Astrocyte (in vitro differentiated cells and primary cell): ENCODE data around the gene CD9.
A peak's percentile ranks its signal among the peaks of the same experiment; 100 is the strongest.

ENCODE experiments used
- EZH2 ChIP-seq: IDR thresholded peaks from 2 replicates; pipeline ENCODE4 v1.6.1; 2012; ENCODE audit warnings: mild to moderate bottlenecking, low read length, inconsistent platforms; ENCODE audit not compliant: insufficient read depth
- TF ChIP-seq, protein P1 (sequence below): IDR thresholded peaks from 2 replicates; pipeline ENCODE4 v1.5.1; 2011; ENCODE audit warnings: low read depth, mild to moderate bottlenecking, inconsistent platforms, low read length, moderate library complexity; ENCODE audit not compliant: insufficient read depth

DNA sequence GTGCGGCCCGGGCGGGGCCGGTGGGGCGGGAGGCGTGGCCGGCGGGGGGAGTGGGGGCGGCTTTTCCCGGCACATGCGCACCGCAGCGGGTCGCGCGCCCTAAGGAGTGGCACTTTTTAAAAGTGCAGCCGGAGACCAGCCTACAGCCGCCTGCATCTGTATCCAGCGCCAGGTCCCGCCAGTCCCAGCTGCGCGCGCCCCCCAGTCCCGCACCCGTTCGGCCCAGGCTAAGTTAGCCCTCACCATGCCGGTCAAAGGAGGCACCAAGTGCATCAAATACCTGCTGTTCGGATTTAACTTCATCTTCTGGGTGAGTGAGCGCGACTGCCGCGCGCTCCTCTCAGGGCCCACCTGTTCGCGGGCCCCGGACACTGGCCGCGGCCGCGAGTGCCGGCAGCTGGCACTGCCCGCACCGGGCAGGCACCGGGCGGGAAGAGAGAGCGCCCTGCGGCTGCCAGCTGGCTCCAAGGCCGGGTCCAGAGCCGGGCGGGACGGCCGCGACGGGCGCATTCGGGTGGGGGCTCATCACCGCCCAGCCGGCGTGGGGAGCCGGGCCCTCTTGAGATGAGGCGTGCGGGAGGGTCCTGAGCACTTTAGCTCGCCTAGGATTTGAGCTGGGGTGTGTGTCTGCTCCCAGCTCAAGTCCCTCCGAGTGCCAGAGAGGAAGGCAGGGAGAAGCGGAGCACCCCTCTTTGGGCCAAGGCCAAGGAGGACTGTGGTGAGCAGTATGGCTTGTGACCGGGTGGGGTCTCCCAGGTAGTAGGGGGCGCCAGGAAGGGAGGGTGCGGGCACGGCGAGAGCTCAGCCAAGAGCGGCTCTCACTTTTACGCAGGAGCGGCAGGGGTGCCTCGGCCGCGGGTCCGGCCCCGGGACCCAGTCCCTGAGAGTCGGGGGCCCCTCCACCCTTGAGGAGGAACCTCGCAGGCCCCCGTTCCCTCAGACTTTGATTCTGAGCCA lies at the start of gene CD9:
- TF ChIP-seq, protein P1, sequence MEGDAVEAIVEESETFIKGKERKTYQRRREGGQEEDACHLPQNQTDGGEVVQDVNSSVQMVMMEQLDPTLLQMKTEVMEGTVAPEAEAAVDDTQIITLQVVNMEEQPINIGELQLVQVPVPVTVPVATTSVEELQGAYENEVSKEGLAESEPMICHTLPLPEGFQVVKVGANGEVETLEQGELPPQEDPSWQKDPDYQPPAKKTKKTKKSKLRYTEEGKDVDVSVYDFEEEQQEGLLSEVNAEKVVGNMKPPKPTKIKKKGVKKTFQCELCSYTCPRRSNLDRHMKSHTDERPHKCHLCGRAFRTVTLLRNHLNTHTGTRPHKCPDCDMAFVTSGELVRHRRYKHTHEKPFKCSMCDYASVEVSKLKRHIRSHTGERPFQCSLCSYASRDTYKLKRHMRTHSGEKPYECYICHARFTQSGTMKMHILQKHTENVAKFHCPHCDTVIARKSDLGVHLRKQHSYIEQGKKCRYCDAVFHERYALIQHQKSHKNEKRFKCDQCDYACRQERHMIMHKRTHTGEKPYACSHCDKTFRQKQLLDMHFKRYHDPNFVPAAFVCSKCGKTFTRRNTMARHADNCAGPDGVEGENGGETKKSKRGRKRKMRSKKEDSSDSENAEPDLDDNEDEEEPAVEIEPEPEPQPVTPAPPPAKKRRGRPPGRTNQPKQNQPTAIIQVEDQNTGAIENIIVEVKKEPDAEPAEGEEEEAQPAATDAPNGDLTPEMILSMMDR = no peak
- peak; percentile 71 for TF ChIP-seq EZH2
